ENCODE measurements around the gene SYS1.
A peak's percentile ranks its signal among the peaks of the same experiment; 100 is the strongest.

Gene SYS1

DNA sequence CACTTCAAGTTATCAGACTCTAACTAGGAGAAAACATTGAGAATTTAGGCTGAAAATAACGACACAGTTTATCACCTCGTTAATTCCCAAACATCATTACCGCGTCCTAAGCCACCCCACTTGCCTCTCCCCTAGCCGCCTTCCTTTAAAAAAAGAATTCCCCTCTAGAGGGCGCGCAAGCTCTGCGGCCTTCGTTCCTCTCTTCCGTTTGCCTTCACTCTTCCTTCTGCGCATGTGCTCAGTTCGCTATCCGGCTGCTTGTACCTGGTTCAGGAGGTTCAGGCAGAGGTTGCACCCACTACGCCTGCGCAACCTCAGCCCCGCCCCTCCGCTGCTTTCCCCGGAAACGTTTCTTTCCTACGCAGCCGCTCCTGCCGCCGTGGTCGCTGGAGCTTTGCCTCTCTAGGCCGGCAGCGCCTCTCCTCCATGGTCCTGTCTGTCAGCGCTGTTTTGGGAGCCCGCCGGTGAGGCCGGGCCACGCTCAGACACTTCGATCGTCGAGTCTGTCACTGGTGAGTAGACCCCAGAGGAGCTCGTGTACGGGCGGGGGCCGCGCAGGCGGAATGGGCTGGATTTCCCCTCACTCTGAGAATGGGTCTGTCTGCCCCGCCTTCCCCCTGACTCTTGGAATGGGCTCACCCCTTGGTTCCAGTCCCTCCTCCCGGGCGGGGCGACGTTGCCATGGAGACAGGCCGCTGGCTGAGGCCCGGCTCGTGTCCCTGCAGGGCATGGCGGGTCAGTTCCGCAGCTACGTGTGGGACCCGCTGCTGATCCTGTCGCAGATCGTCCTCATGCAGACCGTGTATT is at the start of gene SYS1:
SYS1 (plus strand) TSS at position 353 of the 807 bp plus-strand sequence; CDS start at position 729, 376 bp downstream.
- FAIRE-seq: peak; percentile 15
- peak; percentile 73 for TF ChIP-seq POLR2A (IDR thresholded peaks at IDR 0.05; ENCODE audit: low read depth, low read length)
- DNase-seq (ENCODE audit: insufficient read length, low spot score): peak; percentile 95

DNA sequence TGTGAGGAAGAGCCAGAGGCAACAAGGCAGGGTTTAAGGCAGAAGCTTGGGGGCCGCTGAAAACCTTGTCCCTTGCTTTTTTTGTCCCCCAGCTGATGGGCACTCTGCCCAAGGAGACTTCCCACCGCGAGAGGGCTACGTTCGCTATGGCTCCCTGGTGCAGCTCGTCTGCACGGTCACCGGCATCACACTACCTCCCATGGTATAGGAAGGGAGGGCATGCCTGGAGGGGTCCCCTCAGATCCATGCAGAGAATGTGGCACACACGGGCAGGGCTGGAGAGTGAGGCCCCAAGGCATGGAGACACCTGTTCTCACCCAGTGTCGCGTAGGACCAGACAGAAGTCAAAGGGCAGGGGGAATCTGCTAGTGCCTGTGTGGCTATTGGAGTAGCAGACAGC is 49.0 kb upstream of the SYS1 start:
- no peak for TF ChIP-seq POLR2A (IDR thresholded peaks at IDR 0.05; ENCODE audit: low read depth, low read length)
- FAIRE-seq (no peak), DNase-seq (ENCODE audit: insufficient read length, low spot score) (no peak)

DNA sequence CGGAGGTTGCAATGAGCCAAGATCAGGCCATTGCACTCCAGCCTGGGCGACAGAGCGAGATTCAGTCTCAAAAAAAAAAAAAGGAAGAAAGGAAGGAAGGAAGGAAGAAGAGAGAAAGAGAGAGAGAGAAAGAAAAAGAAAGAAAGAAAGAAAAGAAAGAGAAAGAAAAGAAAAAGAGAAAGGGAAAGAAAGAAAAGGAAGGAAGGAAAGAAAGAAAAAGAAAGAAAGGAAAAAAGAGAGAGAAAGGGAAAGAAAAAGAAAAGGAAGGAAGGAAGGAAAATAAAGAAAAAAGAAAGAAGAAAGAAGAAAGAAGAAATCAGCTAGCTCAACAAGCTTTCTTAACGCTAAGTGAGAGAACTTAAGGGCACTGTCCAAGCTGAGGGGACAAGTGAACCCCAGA is 47.3 kb upstream of the SYS1 start:
- no peak for FAIRE-seq
- no peak for TF ChIP-seq POLR2A (IDR thresholded peaks at IDR 0.05; ENCODE audit: low read depth, low read length)

DNA sequence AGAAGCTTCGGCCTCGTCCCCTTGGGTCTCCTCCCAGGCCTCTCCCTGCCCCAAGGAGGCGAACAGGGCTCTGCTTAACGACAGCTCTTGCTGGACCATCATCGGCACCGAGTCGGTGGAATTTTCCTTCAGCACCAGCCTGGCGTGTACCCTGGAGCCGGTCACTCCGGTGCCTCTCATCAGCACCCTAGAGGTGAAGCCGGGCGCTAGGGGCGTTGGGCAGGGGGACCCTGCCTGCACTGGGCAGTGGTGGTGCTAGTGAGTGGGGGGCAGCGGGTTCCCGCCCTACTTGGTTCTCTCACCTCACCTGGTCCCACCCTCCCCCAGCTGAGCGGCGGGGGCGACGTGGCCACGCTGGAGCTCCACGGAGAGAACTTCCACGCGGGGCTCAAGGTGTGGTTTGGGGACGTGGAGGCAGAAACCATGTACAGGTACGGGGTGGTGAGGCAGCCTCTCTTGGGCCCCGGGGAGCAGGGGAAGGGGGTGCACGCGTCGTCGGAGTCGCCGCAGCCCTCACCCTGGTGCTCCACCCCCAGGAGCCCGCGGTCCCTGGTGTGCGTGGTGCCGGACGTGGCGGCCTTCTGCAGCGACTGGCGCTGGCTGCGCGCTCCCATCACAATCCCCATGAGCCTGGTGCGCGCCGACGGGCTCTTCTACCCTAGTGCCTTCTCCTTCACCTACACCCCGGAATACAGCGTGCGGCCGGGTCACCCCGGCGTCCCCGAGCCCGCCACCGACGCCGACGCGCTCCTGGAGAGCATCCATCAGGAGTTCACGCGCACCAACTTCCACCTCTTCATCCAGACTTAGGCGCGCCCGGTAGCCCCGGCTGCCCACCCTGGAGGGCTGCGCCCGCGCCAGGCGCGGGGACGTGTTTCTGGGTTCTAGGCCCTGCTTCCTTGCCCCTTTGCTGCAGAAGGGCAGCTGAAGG is 46.5 kb upstream of the SYS1 start:
- no peak for FAIRE-seq
- TF ChIP-seq POLR2A (IDR thresholded peaks at IDR 0.05; ENCODE audit: low read depth, low read length): no peak
- no peak for DNase-seq (ENCODE audit: insufficient read length, low spot score)

More for the DNA sequence above, 47.3 kb upstream of the SYS1 start:
- no peak for DNase-seq (ENCODE audit: insufficient read length, low spot score)

DNA sequence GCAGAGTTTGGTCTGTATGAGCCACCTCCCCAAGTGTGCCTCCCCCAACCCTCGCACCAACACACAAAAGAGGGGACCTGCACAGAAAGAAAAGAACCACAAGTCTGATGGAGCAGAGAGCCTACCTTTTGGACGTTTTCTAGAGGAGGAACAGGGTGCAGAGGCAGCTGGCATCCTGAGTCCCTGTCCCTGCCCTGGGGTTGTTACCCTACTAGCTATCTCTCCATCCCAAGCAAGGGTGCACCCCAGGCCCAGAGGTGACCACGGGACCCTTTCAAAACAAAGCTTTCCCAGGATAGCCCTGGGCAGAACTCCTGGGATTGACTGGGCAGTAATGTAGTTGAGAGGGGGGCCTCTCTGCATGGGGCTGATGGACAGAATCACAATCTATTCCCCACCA is 45.1 kb upstream of the SYS1 start:
- no peak for TF ChIP-seq POLR2A (IDR thresholded peaks at IDR 0.05; ENCODE audit: low read depth, low read length)
- DNase-seq (ENCODE audit: insufficient read length, low spot score): no peak
- FAIRE-seq: no peak

DNA sequence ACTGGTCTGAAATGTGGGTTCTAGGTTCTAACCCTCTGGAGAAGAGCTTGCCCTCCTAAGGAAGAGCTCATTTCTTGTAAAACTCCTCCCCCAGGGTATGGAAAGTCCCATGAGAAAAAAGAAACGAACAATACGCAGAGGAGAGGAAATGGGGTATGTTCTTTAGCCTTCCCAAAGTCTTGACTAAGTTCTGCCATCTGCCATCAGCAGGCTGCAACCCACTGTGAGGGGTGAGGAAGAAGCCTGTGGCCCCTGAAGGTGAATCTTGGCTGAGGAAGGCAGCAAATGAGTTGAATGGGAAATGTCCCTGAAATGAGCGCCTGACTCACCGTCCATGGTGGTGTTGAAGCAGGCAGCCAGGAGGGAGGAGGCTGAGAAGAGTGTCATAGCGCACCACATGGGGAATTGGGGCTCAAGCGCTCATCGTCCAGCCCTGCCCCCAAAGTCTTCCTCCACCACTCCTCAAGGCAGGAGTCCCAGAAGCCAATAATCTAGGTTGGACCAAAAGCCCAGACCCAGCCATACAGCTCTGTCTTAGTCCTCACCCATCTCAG is 44.5 kb upstream of the SYS1 start:
- no peak for FAIRE-seq
- no peak for TF ChIP-seq POLR2A (IDR thresholded peaks at IDR 0.05; ENCODE audit: low read depth, low read length)
- no peak for DNase-seq (ENCODE audit: insufficient read length, low spot score)

DNA sequence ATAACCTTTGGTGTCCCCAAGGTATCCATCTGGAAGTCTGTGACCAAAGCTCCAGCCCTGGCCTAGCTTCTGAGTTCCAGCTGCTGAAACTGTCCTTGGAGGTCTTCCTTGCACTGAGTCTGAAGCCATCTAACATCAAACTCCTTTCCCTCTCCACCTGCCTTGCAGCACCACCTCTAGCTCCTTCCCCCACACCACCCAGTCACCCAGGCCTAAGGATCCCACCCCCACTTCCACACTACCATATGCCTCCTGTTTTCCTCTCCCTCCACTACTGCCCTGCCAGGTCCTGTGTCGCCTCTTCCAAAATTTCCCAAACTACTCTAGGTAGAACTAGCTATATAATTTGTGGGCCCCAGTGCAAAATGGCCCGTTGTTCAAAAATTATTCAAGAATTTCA is 44.0 kb upstream of the SYS1 start:
- DNase-seq (ENCODE audit: insufficient read length, low spot score) (no peak), FAIRE-seq (no peak)
- TF ChIP-seq POLR2A (IDR thresholded peaks at IDR 0.05; ENCODE audit: low read depth, low read length): no peak

DNA sequence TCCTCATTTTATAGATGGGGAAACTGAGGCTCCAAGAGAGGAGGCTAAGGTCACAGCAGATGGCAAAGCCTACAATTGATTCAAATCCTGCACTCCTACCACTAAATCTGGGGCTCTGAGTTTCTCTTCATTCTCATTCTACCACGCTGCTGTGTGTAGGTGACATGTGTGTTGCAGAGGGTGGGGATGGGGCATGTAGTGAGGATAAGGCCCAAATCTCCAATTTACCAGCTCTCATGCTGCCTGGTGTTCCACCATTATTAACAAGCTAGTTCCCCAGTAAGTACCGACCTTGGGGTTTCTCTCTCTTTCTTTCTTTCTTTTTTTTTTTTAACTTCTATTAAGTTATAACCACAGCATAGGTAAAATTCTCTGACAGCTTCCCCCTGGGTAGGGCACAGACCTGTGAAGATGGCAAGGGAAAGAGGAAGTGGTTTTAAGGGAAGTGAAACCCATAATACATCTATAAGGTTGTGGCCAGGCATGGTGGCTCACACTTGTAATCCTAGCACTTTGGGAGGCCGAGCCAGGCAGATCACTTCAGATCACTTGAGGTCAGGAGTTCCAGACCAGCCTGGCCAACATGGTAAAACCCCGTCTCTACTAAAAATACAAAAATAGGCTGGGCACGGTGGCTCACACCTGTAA is 41.9 kb upstream of the SYS1 start:
- no peak for TF ChIP-seq POLR2A (IDR thresholded peaks at IDR 0.05; ENCODE audit: low read depth, low read length)
- DNase-seq (ENCODE audit: insufficient read length, low spot score) (no peak), FAIRE-seq (no peak)

DNA sequence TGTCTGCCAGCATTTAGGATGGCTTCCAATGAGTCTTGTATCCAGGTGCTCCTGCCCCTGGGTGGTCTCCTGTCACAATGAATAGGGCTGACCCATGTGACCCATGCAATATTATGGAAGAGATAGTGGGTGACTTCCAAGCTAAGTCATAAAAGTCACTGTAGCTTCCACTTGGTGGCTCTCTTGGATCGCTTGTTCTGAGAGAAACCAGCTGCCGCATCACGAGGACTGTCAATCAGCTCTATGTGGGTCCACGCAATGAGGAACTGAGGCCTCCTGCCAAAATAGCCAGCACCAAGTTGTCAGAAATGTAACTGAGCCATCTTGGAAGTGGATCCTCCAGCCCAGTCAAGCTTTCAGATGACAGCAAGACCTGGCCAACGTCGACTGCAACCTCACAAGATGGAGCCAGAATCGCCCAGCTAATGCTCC is 40.0 kb upstream of the SYS1 start:
- FAIRE-seq (no peak), DNase-seq (ENCODE audit: insufficient read length, low spot score) (no peak)
- TF ChIP-seq POLR2A (IDR thresholded peaks at IDR 0.05; ENCODE audit: low read depth, low read length): no peak

DNA sequence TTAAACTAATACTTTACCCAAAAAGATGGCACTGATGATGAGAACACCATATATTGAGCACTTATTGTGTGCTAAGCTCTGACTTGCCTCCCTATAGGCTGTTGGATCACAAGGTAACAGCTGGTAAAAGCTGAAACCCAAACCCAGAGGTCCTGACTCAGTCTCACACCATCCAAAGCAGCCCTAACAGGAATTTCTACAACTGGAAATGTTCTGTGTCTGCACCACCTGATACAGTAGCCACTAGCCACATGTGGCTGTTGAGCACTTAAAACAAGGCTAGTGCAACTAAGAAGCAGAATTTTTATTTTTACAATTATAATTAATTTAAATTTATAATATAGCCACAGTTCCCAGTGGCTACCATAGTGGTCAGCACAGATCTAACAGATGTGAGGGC is 39.2 kb upstream of the SYS1 start:
- DNase-seq (ENCODE audit: insufficient read length, low spot score) (no peak), FAIRE-seq (no peak)
- TF ChIP-seq POLR2A (IDR thresholded peaks at IDR 0.05; ENCODE audit: low read depth, low read length): no peak

DNA sequence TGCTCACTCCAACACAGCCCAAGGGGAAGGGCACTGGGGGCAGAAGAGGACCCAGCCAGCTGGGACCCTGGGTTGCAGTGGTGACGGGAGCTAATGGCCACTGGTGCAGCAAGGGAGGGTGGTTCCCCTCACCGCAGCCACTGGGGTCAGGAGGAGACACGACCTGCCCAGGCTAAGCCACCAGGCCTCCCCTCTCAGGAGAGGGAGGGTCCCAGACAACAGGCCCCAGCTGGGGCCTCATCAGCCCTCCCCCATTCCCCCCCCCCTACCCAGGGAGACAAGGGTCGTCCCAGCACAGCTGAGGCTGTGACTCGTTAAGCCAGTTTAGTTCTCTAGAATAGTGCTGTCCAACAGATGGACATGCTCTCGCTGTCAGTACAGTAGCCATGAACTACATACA is 37.6 kb upstream of the SYS1 start:
- TF ChIP-seq POLR2A (IDR thresholded peaks at IDR 0.05; ENCODE audit: low read depth, low read length): no peak
- FAIRE-seq (no peak), DNase-seq (ENCODE audit: insufficient read length, low spot score) (no peak)

DNA sequence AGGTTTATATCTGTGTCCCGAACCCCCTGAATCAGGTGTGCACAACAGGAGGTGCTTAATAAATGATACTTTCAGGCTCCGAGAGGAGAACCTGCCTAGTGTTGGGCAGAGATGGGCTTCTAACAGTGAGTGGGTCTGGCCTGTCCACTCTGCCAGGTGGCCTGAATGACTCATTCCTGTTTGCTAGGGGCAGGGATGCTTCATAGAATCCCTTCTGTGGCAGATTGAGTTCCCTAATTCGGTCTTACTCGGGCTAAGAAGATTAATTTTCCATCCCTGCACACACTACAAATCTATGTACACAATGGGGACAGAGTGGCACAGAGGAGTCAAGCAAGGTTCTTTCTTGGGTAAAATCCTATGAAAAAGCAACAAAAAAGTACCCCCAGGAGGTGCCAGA is 34.5 kb upstream of the SYS1 start:
- TF ChIP-seq POLR2A (IDR thresholded peaks at IDR 0.05; ENCODE audit: low read depth, low read length): no peak
- DNase-seq (ENCODE audit: insufficient read length, low spot score) (no peak), FAIRE-seq (no peak)

DNA sequence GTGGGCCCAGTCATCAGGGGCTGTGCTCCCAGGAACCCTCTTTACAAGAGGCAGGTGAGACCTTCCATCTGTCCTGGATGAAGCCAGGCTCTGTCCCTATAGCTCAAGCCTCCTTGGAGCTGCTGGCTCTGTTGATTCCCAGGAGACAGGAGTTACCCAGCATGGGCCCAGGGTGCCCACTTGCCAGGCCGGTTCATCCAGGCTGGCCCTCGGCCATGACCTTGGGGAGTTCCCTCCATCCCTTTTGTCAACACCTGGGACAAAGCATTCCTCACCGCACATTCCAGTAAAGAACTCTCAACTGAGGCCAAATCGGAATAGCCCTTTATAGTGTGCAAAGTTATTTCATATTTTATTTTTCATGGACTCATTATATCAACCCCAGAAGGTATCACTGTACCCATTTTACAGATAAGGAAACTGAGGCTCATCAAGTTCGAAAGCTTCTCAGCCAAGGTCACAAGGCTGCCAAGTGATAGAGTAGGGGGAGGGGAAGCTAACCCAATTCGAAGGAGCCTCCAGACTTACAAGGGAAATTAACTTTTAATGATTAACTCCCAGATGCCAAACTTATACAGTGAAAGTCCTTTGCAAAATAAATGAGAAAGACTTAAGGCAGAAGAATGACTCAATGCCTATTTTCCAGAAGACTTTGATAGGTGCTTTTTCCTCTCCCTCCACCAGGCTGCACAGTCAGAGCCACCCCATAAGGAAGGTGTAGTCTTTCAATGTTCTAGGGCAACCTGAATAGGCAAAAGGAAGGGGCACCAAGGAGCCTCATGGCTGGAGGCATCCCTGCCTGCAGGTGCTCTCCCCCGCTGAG is 33.2 kb upstream of the SYS1 start:
- DNase-seq (ENCODE audit: insufficient read length, low spot score) (no peak), FAIRE-seq (no peak)
- TF ChIP-seq POLR2A (IDR thresholded peaks at IDR 0.05; ENCODE audit: low read depth, low read length): no peak
